ENCODE measurements around the gene MLLT1.

GRCh38 chr19:6258812-6259311 is 20.9 kb downstream of the MLLT1 start:
- TF ChIP-seq EZH2 (IDR thresholded peaks at IDR 0.05; ENCODE audit: insufficient read depth, poor library complexity, severe bottlenecking) (no peak), EZH2phosphoT487 (IDR thresholded peaks at IDR 0.05; ENCODE audit: insufficient read depth, low read depth) (no peak)

Data from GM23248 (cell line).